Gastrocnemius medialis (tissue), 4 donors: ENCODE data around the gene LCAT.
"Not testable (repeated sequence)": the region's sequence is repeated elsewhere in the genome, so short reads cannot be mapped to it uniquely, and the experiment has no call there.

ENCODE experiments used
- POLR2A ChIP-seq, 2 donors: fragments of 450-650 bp; IDR thresholded peaks; one replicate each; pipeline ENCODE4 v1.6.1; 2017; ENCODE audit warnings: antibody characterized with exemption in 2 of 2, mild to moderate bottlenecking in 2 of 2, moderate library complexity in 2 of 2
- TF ChIP-seq, protein P1 (sequence below), 5 experiments: fragments of 450-650 bp in 3 of 5; fragments of 200-600 bp in 2 of 5; sonication (generic) in 2 of 5; IDR thresholded peaks in 4 of 5; conservative IDR thresholded peaks in 1 of 5; 1 replicate in 4 of 5; 2 replicates in 1 of 5; pipeline ENCODE4 v1.5.1; 2016 to 2019; ENCODE audit warnings: antibody characterized with exemption in 5 of 5, mild to moderate bottlenecking in 3 of 5, moderate library complexity in 3 of 5

DNA sequence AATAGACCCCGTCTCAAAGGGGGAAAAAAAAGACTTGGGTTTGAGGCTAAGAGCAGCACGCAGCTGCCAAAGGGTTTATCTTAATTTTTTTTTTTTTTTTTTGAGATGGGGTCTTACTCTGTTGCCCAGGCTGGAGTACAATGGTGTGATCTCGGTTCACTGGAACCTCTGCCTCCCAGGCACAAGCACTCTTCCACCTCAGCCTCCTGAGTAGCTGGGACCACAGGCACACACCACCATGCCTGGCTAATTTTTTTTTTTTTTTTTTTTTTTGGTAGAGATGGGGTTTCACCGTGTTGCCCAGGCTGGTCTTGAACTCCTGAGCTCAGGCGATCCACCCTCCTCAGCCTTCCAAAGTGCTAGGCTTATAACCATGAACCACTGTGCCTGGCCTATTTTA lies 6.2 kb downstream of the LCAT start:
- not testable (repeated sequence) for TF ChIP-seq POLR2A (IDR thresholded peaks at IDR 0.05)
- TF ChIP-seq, protein P1, sequence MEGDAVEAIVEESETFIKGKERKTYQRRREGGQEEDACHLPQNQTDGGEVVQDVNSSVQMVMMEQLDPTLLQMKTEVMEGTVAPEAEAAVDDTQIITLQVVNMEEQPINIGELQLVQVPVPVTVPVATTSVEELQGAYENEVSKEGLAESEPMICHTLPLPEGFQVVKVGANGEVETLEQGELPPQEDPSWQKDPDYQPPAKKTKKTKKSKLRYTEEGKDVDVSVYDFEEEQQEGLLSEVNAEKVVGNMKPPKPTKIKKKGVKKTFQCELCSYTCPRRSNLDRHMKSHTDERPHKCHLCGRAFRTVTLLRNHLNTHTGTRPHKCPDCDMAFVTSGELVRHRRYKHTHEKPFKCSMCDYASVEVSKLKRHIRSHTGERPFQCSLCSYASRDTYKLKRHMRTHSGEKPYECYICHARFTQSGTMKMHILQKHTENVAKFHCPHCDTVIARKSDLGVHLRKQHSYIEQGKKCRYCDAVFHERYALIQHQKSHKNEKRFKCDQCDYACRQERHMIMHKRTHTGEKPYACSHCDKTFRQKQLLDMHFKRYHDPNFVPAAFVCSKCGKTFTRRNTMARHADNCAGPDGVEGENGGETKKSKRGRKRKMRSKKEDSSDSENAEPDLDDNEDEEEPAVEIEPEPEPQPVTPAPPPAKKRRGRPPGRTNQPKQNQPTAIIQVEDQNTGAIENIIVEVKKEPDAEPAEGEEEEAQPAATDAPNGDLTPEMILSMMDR (IDR thresholded peaks at IDR 0.05 in 4 of 5, conservative IDR thresholded peaks at IDR 0.05 in 1 of 5): not testable (repeated sequence)
